Adipocyte (in vitro differentiated cells): ENCODE data around the gene GNB2.
"Not testable (repeated sequence)": the region's sequence is repeated elsewhere in the genome, so short reads cannot be mapped to it uniquely, and the experiment has no call there.

Source experiments
- DNase-seq: peaks from one replicate; pipeline ENCODE4 v3.0.0-alpha.2; 2015; ENCODE audit warnings: low read depth
- H3K27me3 ChIP-seq: replicated peaks from 2 replicates; pipeline ENCODE4 v1.7.0; 2013; ENCODE audit warnings: mild to moderate bottlenecking, low read length, moderate library complexity; ENCODE audit not compliant: control insufficient read depth, insufficient read depth
- H3K36me3 ChIP-seq: 2 replicates; pipeline ENCODE4 v1.7.0; 2013; ENCODE audit warnings: low read length, mild to moderate bottlenecking, moderate library complexity; ENCODE audit not compliant: control insufficient read depth, insufficient read depth, severe bottlenecking
- H3K4me1 ChIP-seq: 2 replicates; pipeline ENCODE4 v1.7.0; 2013; ENCODE audit warnings: mild to moderate bottlenecking, low read length, moderate library complexity; ENCODE audit not compliant: control insufficient read depth, insufficient read depth
- H3K4me3 ChIP-seq: 2 replicates; pipeline ENCODE4 v1.7.0; 2013; ENCODE audit warnings: mild to moderate bottlenecking, low read length, moderate library complexity
- H3K9ac ChIP-seq: 2 replicates; pipeline ENCODE4 v1.7.0; 2013; ENCODE audit warnings: mild to moderate bottlenecking, low read length, moderate library complexity
- H3K9me3 ChIP-seq: 2 replicates; pipeline ENCODE4 v1.7.0; 2013; ENCODE audit warnings: mild to moderate bottlenecking, low read length, moderate library complexity; ENCODE audit not compliant: control insufficient read depth

GNB2 gene

DNA sequence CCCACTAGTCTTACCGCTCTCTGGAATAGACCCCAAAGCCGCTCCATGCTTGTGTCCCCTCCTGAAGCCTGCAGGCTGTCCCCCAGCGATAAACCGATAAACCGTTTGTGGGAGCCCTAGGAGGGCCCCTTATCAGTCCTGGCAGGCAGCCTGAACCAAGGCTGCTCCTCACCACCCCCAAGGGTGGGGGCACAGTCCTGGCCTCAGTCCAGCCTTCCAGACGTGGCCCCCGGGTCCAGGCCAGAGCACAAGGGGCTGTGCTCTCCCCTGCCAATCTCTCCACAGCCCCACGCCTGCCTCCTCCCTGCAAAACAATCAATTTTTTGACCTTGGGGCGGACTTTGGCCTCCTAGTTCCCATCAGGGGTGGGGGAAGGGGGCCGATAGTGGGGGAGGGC lies 32.1 kb upstream of the GNB2 start, which contains the start of gene TFR2:
TFR2 (minus strand) TSS at position 90 of the 397 bp plus-strand sequence; CDS start at position 47, 43 bp downstream.
- no peak within 1 kb of the TSS for H3K4me3 ChIP-seq
- DNase-seq, result no peak
- H3K9ac ChIP-seq, result no peak within 1 kb of the TSS

GRCh38 chr7:100641860-100642533 lies 31.5 kb upstream of the GNB2 start:
- Histone ChIP-seq H3K4me1 (no peaks in the 10 kb centered on the region), H3K9me3 (no peaks in the 10 kb centered on the region), H3K9ac (no peak overlapping the region), H3K27me3 (peaks cover 37% of the 10 kb centered on the region), H3K4me3 (no peak overlapping the region), H3K36me3 (no peaks in the 10 kb centered on the region)
- no peak for DNase-seq

More for the DNA sequence above, 32.1 kb upstream of the GNB2 start, which contains the start of gene TFR2:
- Histone ChIP-seq H3K4me1 (no peaks in the 10 kb centered on the region), H3K27me3 (peaks cover 41% of the 10 kb centered on the region), H3K9me3 (no peaks in the 10 kb centered on the region), H3K36me3 (no peaks in the 10 kb centered on the region)

GRCh38 chr7:100642534-100642907 lies 31.0 kb upstream of the GNB2 start:
- H3K4me3 ChIP-seq, result no peak overlapping the region
- no peak overlapping the region for H3K9ac ChIP-seq
- H3K36me3 ChIP-seq, result no peaks in the 10 kb centered on the region
- no peaks in the 10 kb centered on the region for H3K4me1 ChIP-seq
- H3K9me3 ChIP-seq, result no peaks in the 10 kb centered on the region
- peaks cover 39% of the 10 kb centered on the region for H3K27me3 ChIP-seq
- no peak for DNase-seq

GRCh38 chr7:100649826-100650565 lies 23.5 kb upstream of the GNB2 start:
- no peaks in the 10 kb centered on the region for H3K9me3 ChIP-seq
- H3K9ac ChIP-seq, result no peak overlapping the region
- H3K27me3 ChIP-seq, result peaks cover 38% of the 10 kb centered on the region
- no peak overlapping the region for H3K4me3 ChIP-seq
- no peaks in the 10 kb centered on the region for H3K4me1 ChIP-seq
- DNase-seq, result peak; percentile 26
- H3K36me3 ChIP-seq, result no peaks in the 10 kb centered on the region

DNA sequence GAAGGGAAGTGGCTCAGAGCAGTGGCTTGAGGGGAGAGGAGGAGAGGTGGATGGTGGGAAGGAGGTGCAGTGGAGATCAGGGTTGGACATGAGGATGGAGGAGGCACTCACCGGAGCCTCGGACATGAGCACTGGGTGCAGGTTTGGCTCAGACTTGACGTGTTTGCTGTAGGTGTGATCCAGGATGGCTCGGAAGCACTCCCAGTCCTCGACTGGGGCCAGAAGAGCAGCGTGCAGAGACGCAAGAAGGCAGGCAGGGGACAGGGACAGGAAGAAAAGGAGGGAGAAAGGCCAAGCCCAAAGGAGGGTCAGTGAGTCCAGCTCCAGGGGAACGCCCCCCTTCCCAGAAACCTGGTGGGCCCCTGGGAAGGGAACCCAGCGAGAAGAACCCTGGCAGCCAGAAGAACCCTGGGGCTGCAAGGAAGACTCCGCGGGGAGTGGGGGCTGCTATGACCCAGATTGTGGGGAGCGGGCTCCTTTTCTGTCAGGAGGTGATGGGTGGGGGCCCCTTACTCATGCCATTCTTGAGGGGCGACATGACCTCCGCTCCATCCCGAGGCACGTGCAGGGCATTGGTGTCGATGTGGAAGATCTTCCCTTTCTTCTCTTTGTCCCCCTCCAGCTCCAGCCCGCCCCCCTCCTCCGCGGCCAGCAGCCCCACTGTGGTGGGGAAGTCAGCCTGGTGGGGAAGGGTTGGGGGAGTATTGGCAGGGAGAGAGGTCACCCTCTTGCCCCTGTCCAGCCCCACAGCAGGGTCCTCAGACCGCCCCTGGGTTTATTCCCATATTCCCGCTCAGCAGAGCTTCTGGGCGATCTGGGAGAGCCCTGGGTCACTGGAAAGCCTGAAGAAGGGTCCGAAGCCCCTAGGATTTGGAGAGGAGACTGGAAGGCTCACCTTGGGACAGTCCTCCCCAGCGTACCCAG lies 18.4 kb upstream of the GNB2 start:
- DNase-seq, result no peak
- no peak overlapping the region for H3K9ac ChIP-seq
- no peak overlapping the region for H3K4me3 ChIP-seq
- H3K4me1 ChIP-seq, result no peaks in the 10 kb centered on the region
- H3K9me3 ChIP-seq, result no peaks in the 10 kb centered on the region
- H3K27me3 ChIP-seq, result peaks cover 40% of the 10 kb centered on the region
- no peaks in the 10 kb centered on the region for H3K36me3 ChIP-seq

DNA sequence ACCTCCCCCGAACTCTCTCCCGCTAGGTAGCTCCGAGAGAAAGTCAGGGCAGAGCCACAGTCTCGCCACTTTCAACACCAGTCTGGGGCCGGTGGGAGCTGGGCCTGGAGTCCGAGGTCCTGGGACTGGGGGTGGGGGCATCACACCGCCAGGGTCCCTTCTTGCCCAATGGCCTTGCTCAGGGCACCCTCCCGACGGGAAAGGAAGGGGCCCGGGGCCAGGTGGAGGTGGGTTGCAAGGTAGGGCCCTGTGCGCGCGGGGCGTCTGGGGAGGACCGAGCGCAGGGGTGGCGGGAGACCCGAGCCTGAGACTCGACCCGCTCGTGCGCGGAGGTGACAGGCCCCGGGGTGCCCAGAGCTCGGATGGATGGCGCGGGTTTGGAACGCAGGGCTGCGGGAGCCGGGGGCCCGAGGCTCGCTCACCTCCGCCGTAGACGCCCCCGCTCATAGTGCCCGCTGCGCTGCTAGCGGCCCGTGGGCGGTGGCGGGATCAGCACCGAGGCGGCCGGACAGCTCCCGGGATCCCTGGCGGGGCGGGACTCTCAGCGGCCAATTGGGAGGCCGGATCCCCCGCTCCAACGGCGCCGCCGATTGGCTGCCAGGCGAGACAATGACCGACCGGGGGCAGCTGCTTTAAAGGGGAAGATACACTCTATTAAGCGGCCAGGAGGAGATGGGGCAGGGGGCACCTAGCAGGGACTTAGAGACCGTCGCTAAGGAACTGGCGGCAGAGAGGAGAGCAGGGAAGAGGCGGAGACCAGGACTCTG lies 17.4 kb upstream of the GNB2 start, which contains the start of gene ACTL6B:
ACTL6B (minus strand) TSS at position 541 of the 767 bp plus-strand sequence; CDS start at position 447, 94 bp downstream.
- H3K9me3 ChIP-seq, result no peaks in the 10 kb centered on the region
- peaks cover 40% of the 10 kb centered on the region for H3K27me3 ChIP-seq
- peak; percentile 39 for DNase-seq
- H3K4me3 ChIP-seq, result no peak within 1 kb of the TSS
- no peaks in the 10 kb centered on the region for H3K4me1 ChIP-seq
- H3K36me3 ChIP-seq, result no peaks in the 10 kb centered on the region
- H3K9ac ChIP-seq, result no peak within 1 kb of the TSS

DNA sequence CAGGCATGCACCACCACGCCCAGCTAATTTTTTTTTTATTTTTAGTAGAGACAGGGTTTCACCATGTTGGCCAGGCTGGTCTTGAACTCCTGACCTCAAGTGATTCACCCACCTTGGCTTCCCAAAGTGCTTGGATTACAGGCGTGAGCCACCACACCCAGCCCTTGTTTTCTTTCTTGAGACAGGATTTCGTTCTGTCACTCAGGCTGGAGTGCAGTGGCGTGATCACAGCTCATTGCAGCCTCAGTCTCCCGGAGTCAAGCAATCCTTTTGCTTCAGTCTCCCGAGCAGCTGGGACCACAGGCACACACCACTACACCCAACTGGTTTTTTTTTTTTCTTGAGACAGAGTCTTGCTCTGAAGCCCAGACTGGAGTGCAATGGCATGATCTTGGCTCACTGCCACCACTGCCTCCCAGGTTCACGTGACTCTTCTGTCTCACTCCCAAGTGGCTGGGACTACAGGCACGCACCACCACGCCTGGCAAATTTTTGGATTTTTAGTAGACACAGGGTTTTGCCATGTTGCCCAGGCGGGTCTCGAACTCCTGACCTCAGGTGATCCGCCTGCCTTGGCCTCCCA lies 11.3 kb upstream of the GNB2 start:
- H3K9me3 ChIP-seq, H3K4me3 ChIP-seq, H3K4me1 ChIP-seq, H3K9ac ChIP-seq, DNase-seq, H3K36me3 ChIP-seq: not testable (repeated sequence)
- H3K27me3 ChIP-seq, result peaks cover 16% of the 10 kb centered on the region

DNA sequence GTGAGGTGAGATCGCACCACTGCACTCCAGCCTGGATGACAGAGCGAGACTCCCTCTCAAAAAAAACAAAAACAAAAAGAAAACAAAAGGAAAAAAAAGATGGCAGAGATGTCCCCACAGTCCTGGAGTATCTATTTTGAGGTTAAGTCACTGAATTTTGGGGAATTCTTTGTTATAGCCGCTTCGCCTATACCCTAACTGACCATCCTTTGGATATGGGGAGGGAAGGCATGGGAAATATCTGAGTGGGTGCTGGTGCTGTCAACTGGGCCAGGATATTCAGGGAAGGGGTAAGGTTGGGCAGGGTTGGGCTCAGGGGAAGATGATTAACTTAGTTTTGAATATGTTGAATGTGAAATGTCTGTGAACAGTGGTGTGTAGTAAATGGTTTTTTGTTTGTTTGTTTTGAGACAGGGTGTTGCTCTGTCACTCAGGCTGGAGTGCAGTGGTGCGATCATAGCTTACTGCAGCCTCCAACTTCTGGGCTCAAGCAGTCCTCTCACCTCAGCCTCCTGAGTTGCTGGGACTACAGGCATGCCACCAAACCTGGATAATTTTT lies 8.3 kb upstream of the GNB2 start:
- Histone ChIP-seq H3K27me3 (peaks cover 6% of the 10 kb centered on the region), H3K36me3 (no peaks in the 10 kb centered on the region), H3K4me3 (no peak overlapping the region), H3K9ac (no peak overlapping the region), H3K4me1 (no peaks in the 10 kb centered on the region), H3K9me3 (no peaks in the 10 kb centered on the region)
- no peak for DNase-seq

DNA sequence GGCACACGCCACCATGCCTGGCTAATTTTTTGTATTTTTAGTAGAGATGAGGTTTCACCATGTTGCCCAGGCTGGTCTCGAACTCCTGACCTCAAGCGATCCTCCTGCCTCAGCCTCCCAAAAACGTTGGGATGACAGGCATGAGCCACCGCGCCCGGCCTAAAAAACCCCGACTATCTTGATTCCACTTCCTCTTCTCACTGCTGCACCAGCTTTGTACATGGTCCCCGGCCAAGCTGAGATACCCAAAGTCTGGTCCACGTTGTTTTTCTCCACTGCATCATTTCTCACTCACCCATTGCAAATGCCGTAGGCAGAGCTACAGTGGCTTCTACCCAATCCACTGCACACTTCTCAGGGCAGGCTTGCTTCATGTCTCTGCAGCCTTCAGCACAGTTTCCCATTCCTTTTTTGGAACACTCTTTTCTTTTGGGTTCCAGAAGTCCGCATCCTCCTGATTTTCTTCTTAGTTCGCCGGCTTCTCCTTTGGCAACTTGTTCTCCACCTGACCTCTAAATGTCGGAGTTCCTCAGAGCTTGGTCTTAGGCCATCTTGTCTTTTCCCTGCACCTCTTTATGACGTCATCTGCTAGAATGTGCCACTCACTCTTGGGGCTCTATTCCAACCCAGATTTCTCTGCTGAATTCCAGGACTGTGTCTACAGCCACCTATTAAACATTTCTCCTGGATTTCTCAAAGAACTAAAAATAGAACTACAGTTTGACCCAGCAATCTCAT lies 6.0 kb upstream of the GNB2 start:
- H3K4me3 ChIP-seq, result no peak overlapping the region
- DNase-seq, result no peak
- no peak overlapping the region for H3K9ac ChIP-seq
- H3K27me3 ChIP-seq, result peaks cover 6% of the 10 kb centered on the region
- no peaks in the 10 kb centered on the region for H3K36me3 ChIP-seq
- H3K9me3 ChIP-seq, result no peaks in the 10 kb centered on the region
- H3K4me1 ChIP-seq, result no peaks in the 10 kb centered on the region

- Histone ChIP-seq H3K4me3 (no peak overlapping the region), H3K36me3 (no peaks in the 10 kb centered on the region), H3K9me3 (no peaks in the 10 kb centered on the region), H3K27me3 (peaks cover 6% of the 10 kb centered on the region), H3K9ac (no peak overlapping the region), H3K4me1 (no peaks in the 10 kb centered on the region)
- DNase-seq, result no peak
Measured at GRCh38 chr7:100668069-100668449, 5.5 kb upstream of the GNB2 start.
